Activated naive CD4-positive, alpha-beta T cell treated with anti-CD3 and anti-CD28 coated beads, Interleukin-2, amount 10 ng/mL, durations not matched to agents 7 days and 5 days (primary cell): ENCODE results near the gene SHROOM3.

Experiments
- CTCF ChIA-PET: fragments of 350-600 bp; sonication (Branson Sonifier 250); formaldehyde crosslinking; loops from one replicate; lab custom pipeline; 2021; ENCODE audit warnings: antibody characterized with exemption; lab: Charles Lee
- DNase-seq: peaks from one replicate; pipeline ENCODE4 v3.0.0-alpha.2; 2020
- H3K27ac Mint-ChIP-seq: one replicate; pipeline ENCODE4 v1.8.0; 2021; ENCODE audit warnings: mild to moderate bottlenecking, moderate library complexity, mixed read lengths
- H3K27me3 Mint-ChIP-seq: one replicate; pipeline ENCODE4 v1.8.0; 2021; ENCODE audit warnings: mild to moderate bottlenecking, mixed read lengths
- H3K36me3 Mint-ChIP-seq: one replicate; pipeline ENCODE4 v1.8.0; 2021; ENCODE audit warnings: mixed read lengths
- H3K4me1 Mint-ChIP-seq: one replicate; pipeline ENCODE4 v1.8.0; 2021; ENCODE audit warnings: mixed read lengths
- H3K4me3 Mint-ChIP-seq: one replicate; pipeline ENCODE4 v1.8.0; 2021; ENCODE audit warnings: mild to moderate bottlenecking, moderate library complexity, mixed read lengths
- H3K9me3 Mint-ChIP-seq: one replicate; pipeline ENCODE4 v1.8.0; 2021; ENCODE audit warnings: mixed read lengths

SHROOM3 gene

GRCh38 chr4:76732246-76732645, 297.2 kb downstream of the SHROOM3 start:
- Mint-ChIP-seq H3K36me3 (no peaks in the 10 kb centered on the region), H3K27ac (no peak overlapping the region), H3K27me3 (peaks cover 4% of the 10 kb centered on the region), H3K4me3 (no peak overlapping the region), H3K9me3 (no peaks in the 10 kb centered on the region), H3K4me1 (no peaks in the 10 kb centered on the region)
- DNase-seq: no peak
- CTCF ChIA-PET: interaction anchor here (0.5 kb wide), 1 partner anchor 64 kb away, joined by 3 read pairs; no protein-coding TSS in a partner anchor

DNA sequence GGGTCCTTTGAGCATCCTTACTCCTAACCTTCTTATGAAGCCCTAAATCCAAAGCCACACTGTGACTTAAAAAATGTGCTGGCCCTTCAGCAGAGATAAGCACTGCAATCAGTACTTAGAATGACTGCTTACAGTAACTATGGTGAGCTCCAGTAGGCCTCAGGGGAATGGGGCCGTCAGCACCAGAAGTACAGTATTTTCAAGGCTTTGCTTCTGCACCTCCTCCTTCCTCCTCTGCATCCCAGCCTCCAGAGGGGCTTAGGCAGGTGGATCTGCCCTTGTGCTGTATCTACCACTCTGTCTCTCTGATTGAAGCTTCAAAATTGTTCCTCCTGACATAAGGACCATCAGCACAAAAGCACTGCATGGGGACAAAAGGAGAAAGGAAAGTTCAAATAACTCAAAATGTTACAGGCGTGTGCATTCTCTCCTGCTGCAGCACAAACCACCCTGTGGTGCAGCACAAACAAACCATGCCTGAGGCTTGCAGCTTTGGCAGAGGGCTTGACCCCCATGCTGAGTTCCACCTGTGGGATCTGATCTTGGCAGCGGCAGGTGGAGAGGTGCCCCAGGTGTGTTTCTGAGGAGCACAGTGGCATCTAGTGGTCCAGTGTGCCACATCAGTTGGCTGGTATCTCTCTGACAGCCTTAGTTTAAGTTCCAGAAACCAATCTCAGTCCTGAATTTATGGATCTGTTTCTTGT, 298.2 kb downstream of the SHROOM3 start:
- Mint-ChIP-seq H3K9me3 (no peaks in the 10 kb centered on the region), H3K36me3 (no peaks in the 10 kb centered on the region), H3K4me1 (peaks cover under 1% of the 10 kb centered on the region), H3K27me3 (peaks cover 4% of the 10 kb centered on the region), H3K27ac (no peak overlapping the region), H3K4me3 (no peak overlapping the region)
- CTCF ChIA-PET: no interaction called here
- DNase-seq: no peak

DNA sequence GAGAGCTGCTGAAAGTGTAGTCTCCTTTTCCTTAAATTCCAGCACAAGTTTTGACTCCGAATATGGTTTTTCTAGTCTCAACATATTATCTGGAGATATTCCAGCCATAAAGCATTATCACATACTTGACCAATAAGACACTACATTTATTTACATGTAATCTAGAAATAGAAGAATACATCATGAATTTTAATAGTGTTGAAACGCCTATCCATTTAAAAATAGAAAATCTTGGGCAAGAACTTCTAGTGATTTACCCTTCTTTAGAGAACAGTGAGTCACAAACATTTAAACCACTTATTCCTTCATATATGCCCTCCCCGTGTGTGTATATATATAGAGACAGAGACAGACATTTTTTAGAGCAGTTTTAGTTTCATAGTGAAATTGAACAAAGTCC, 301.4 kb downstream of the SHROOM3 start:
- CTCF ChIA-PET: no interaction called here
- Mint-ChIP-seq H3K4me3 (no peak overlapping the region), H3K27me3 (peaks cover 4% of the 10 kb centered on the region), H3K27ac (no peak overlapping the region), H3K9me3 (no peaks in the 10 kb centered on the region), H3K36me3 (no peaks in the 10 kb centered on the region), H3K4me1 (peaks cover 3% of the 10 kb centered on the region)
- DNase-seq: no peak

- CTCF ChIA-PET: no interaction called here
- no peak for DNase-seq
- H3K36me3 Mint-ChIP-seq: no peaks in the 10 kb centered on the region
Measured at GRCh38 chr4:76737180-76737579, 302.2 kb downstream of the SHROOM3 start.

GRCh38 chr4:76737771-76738085, 302.7 kb downstream of the SHROOM3 start:
- Mint-ChIP-seq H3K27ac (no peak overlapping the region), H3K4me3 (no peak overlapping the region), H3K36me3 (no peaks in the 10 kb centered on the region), H3K9me3 (no peaks in the 10 kb centered on the region), H3K27me3 (peaks cover 4% of the 10 kb centered on the region), H3K4me1 (peaks cover 3% of the 10 kb centered on the region)
- DNase-seq: no peak
- CTCF ChIA-PET: no interaction called here

More at GRCh38 chr4:76737180-76737579, 302.2 kb downstream of the SHROOM3 start:
- Mint-ChIP-seq H3K27ac (no peak overlapping the region), H3K9me3 (no peaks in the 10 kb centered on the region), H3K4me3 (no peak overlapping the region), H3K27me3 (peaks cover 4% of the 10 kb centered on the region), H3K4me1 (peaks cover 3% of the 10 kb centered on the region)

DNA sequence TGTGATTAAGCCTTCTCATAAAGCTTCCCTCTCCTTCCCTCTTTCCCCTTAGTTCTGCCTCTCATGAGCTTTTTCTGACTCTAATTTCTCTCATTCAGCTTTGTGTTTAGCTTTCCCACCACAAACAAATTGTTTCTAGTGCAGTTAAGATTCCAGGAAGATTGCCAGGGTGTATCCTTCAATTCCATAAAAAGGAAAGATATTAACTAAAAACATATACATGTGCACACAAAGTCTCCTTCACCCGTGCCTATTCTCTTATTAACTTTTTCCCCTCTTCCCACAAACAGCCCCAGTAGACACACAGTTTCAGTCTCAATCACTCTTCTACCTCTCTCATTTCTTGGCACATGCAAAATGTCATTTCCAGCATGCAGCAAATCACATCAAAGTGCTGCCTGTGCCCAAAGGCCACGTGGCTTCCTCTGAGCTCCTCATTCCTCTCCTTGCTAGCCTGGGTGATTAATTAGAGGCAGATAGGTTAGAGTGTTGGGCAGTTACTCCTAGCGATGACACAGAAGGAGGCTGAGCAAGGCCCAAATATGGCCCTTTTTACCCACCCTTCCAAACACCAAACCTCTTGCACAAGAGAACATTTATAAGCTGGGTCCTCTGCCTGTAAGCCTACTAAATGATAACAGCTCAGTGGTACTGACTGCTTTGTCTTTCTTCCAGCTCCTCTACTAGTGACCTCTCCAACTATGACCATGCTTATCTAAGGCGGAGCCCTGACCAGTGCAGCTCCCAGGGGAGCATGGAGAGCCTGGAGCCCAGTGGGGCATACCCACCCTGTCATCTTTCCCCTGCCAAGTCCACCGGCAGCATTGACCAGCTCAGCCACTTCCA, 303.3 kb downstream of the SHROOM3 start:
- CTCF ChIA-PET: interaction anchor here (0.9 kb wide), 2 partner anchors 11 to 228 kb away, joined by 3 read pairs; no protein-coding TSS in a partner anchor
- H3K4me1 Mint-ChIP-seq: peaks cover 3% of the 10 kb centered on the region
- no peak overlapping the region for H3K27ac Mint-ChIP-seq

DNA sequence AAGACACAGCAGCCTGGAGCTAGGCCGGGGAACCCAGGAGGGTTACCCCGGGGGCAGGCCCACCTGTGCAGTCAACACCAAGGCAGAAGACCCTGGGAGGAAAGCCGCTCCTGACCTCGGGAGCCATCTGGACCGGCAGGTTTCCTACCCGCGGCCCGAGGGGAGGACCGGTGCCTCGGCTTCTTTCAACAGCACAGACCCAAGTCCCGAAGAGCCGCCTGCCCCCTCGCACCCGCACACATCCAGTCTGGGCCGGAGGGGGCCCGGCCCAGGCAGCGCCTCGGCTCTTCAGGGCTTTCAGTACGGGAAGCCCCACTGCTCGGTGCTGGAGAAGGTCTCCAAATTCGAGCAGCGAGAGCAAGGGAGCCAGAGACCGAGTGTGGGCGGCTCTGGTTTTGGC, 305.2 kb downstream of the SHROOM3 start:
- H3K4me1 Mint-ChIP-seq: peaks cover 3% of the 10 kb centered on the region
- peaks cover 4% of the 10 kb centered on the region for H3K27me3 Mint-ChIP-seq
- no peaks in the 10 kb centered on the region for H3K9me3 Mint-ChIP-seq
- DNase-seq: no peak
- no peak overlapping the region for H3K4me3 Mint-ChIP-seq
- H3K27ac Mint-ChIP-seq: no peak overlapping the region
- CTCF ChIA-PET: no interaction called here
- no peaks in the 10 kb centered on the region for H3K36me3 Mint-ChIP-seq

More for the DNA sequence above, 303.3 kb downstream of the SHROOM3 start:
- Mint-ChIP-seq H3K4me3 (no peak overlapping the region), H3K27me3 (peaks cover 4% of the 10 kb centered on the region), H3K9me3 (no peaks in the 10 kb centered on the region), H3K36me3 (no peaks in the 10 kb centered on the region)
- DNase-seq: no peak

GRCh38 chr4:76740866-76741662, 306.0 kb downstream of the SHROOM3 start:
- CTCF ChIA-PET: no interaction called here
- Mint-ChIP-seq H3K27me3 (peaks cover 4% of the 10 kb centered on the region), H3K9me3 (no peaks in the 10 kb centered on the region), H3K4me1 (peaks cover 3% of the 10 kb centered on the region), H3K27ac (no peak overlapping the region), H3K4me3 (no peak overlapping the region), H3K36me3 (no peaks in the 10 kb centered on the region)
- DNase-seq: no peak

GRCh38 chr4:76741663-76742020, 306.6 kb downstream of the SHROOM3 start:
- no peaks in the 10 kb centered on the region for H3K36me3 Mint-ChIP-seq
- CTCF ChIA-PET: no interaction called here
- H3K9me3 Mint-ChIP-seq: no peaks in the 10 kb centered on the region
- DNase-seq: no peak
- H3K27me3 Mint-ChIP-seq: peaks cover 4% of the 10 kb centered on the region
- H3K27ac Mint-ChIP-seq: no peak overlapping the region
- H3K4me1 Mint-ChIP-seq: peaks cover 3% of the 10 kb centered on the region
- H3K4me3 Mint-ChIP-seq: no peak overlapping the region

- peaks cover 4% of the 10 kb centered on the region for H3K27me3 Mint-ChIP-seq
- no peak overlapping the region for H3K4me3 Mint-ChIP-seq
- no peaks in the 10 kb centered on the region for H3K4me1 Mint-ChIP-seq
- H3K27ac Mint-ChIP-seq: no peak overlapping the region
- no peaks in the 10 kb centered on the region for H3K9me3 Mint-ChIP-seq
- no peak for DNase-seq
- H3K36me3 Mint-ChIP-seq: no peaks in the 10 kb centered on the region
- CTCF ChIA-PET: interaction anchor here (1.1 to 2.0 kb wide), 2 partner anchors 9 to 13 kb away, joined by 3 to 7 read pairs; no protein-coding TSS in a partner anchor
Measured at GRCh38 chr4:76744241-76744921, 309.4 kb downstream of the SHROOM3 start.

GRCh38 chr4:76745240-76745639, 310.2 kb downstream of the SHROOM3 start:
- Mint-ChIP-seq H3K27me3 (peaks cover 4% of the 10 kb centered on the region), H3K4me3 (no peak overlapping the region), H3K36me3 (no peaks in the 10 kb centered on the region), H3K4me1 (no peaks in the 10 kb centered on the region), H3K27ac (no peak overlapping the region), H3K9me3 (no peaks in the 10 kb centered on the region)
- CTCF ChIA-PET: interaction anchor here (1.0 to 2.0 kb wide), 3 partner anchors 8 to 236 kb away, joined by 3 to 7 read pairs (median 4); no protein-coding TSS in a partner anchor
- DNase-seq: no peak

DNA sequence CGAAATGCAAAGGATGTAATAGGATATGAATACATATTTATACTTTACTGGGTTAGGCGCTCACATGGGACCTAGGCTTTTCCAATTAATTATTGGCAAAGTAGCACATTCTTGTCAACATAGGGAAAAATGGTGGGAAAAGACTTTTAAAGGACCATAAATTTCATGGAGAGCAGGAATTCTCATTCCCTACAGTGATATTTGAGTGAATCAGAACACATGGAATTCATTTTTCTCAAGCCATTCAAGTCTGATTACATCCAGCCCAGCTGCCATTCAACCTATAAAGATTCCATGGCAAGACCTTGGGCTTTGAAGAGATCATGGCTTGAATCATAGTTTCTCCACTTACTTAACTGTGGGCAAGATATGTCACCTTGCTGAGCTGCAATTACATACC, 312.5 kb downstream of the SHROOM3 start:
- no peaks in the 10 kb centered on the region for H3K9me3 Mint-ChIP-seq
- no peak overlapping the region for H3K4me3 Mint-ChIP-seq
- no peak overlapping the region for H3K27ac Mint-ChIP-seq
- peaks cover 4% of the 10 kb centered on the region for H3K27me3 Mint-ChIP-seq
- no peaks in the 10 kb centered on the region for H3K4me1 Mint-ChIP-seq
- DNase-seq: no peak
- no peaks in the 10 kb centered on the region for H3K36me3 Mint-ChIP-seq
- CTCF ChIA-PET: interaction anchor here (0.6 kb wide), 1 partner anchor 182 kb away, joined by 3 read pairs; no protein-coding TSS in a partner anchor

GRCh38 chr4:76748649-76749048, 313.6 kb downstream of the SHROOM3 start:
- Mint-ChIP-seq H3K36me3 (no peaks in the 10 kb centered on the region), H3K9me3 (no peaks in the 10 kb centered on the region), H3K27me3 (peaks cover 11% of the 10 kb centered on the region), H3K4me1 (no peaks in the 10 kb centered on the region), H3K4me3 (no peak overlapping the region), H3K27ac (no peak overlapping the region)
- CTCF ChIA-PET: no interaction called here
- DNase-seq: peak; percentile 46
